Measurements from ENCODE around the gene DRGX.

DRGX gene

GRCh38 chr10:49364747-49365146 lies 31.1 kb downstream of the DRGX start:
- H3K4me3 ChIP-seq (ENCODE audit: low read depth, low read length): no peak overlapping the region
- TF ChIP-seq CTCF (IDR thresholded peaks at IDR 0.05; ENCODE audit: borderline replicate concordance, insufficient read depth, low read depth, low read length): no peak

GRCh38 chr10:49364051-49364450 lies 31.8 kb downstream of the DRGX start:
- no peak overlapping the region for H3K4me3 ChIP-seq (ENCODE audit: low read depth, low read length)
- TF ChIP-seq CTCF (IDR thresholded peaks at IDR 0.05; ENCODE audit: borderline replicate concordance, insufficient read depth, low read depth, low read length): no peak

- no peak overlapping the region for H3K4me3 ChIP-seq (ENCODE audit: low read depth, low read length)
- no peak for TF ChIP-seq CTCF (IDR thresholded peaks at IDR 0.05; ENCODE audit: borderline replicate concordance, insufficient read depth, low read depth, low read length)
Observed at GRCh38 chr10:49363309-49364031, 32.4 kb downstream of the DRGX start.

GRCh38 chr10:49362596-49363260 lies 33.2 kb downstream of the DRGX start:
- no peak for TF ChIP-seq CTCF (IDR thresholded peaks at IDR 0.05; ENCODE audit: borderline replicate concordance, insufficient read depth, low read depth, low read length)
- no peak overlapping the region for H3K4me3 ChIP-seq (ENCODE audit: low read depth, low read length)

GRCh38 chr10:49361735-49362568 lies 33.9 kb downstream of the DRGX start:
- H3K4me3 ChIP-seq (ENCODE audit: low read depth, low read length): no peak overlapping the region
- TF ChIP-seq CTCF (IDR thresholded peaks at IDR 0.05; ENCODE audit: borderline replicate concordance, insufficient read depth, low read depth, low read length): no peak

GRCh38 chr10:49361178-49361554 lies 34.7 kb downstream of the DRGX start:
- TF ChIP-seq CTCF (IDR thresholded peaks at IDR 0.05; ENCODE audit: borderline replicate concordance, insufficient read depth, low read depth, low read length): no peak
- no peak overlapping the region for H3K4me3 ChIP-seq (ENCODE audit: low read depth, low read length)

Measured in GM12875 (cell line).